C4-2B (cell line): ENCODE data around the gene SNX21.

Experiments used
- ZFX ChIP-seq: fragments of 450-650 bp; IDR thresholded peaks from 2 replicates; pipeline ENCODE4 v1.6.1; 2017
- TF ChIP-seq, protein P1 (sequence below): fragments of 450-650 bp; conservative IDR thresholded peaks from 2 replicates; pipeline ENCODE4 v1.5.1; 2017; ENCODE audit warnings: mild to moderate bottlenecking

DNA sequence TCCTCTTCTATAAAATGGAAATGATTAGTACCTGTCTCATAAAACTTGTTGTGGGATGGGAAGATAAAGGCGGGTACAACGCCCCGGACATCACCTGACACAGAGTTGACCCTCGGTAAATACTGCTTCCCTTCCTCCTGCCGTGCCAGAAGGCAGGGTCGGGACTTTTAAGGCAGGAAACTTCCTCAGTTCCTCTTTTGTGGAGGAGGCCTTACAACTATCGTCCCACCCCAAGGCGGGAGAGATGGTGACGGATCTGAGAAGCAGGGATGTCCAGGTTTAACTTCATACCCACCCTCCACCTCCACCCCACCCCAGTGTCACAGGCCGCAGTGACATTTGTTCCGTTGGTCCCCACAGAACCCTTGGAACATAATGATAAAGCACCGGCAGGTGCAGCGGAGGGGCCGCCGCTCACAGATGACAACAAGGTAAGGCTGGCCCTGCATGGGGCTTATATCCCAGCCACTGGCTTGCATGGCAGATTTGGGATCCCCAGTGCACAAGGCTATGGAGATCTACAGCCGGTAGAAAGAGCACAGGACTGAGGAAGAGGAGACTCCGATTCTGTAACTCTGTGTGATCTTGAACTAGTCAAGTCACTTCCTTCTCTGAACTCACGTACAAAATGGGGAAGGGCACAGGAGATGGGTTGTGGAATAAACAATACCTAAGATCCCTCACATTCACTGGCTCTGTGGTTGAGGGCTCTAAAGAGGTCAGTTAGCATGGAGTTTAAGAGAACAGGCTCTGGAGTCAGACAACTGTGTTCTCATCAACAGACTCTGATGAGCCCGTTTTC, 41.1 kb upstream of the SNX21 start:
- TF ChIP-seq, protein P1, sequence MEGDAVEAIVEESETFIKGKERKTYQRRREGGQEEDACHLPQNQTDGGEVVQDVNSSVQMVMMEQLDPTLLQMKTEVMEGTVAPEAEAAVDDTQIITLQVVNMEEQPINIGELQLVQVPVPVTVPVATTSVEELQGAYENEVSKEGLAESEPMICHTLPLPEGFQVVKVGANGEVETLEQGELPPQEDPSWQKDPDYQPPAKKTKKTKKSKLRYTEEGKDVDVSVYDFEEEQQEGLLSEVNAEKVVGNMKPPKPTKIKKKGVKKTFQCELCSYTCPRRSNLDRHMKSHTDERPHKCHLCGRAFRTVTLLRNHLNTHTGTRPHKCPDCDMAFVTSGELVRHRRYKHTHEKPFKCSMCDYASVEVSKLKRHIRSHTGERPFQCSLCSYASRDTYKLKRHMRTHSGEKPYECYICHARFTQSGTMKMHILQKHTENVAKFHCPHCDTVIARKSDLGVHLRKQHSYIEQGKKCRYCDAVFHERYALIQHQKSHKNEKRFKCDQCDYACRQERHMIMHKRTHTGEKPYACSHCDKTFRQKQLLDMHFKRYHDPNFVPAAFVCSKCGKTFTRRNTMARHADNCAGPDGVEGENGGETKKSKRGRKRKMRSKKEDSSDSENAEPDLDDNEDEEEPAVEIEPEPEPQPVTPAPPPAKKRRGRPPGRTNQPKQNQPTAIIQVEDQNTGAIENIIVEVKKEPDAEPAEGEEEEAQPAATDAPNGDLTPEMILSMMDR = no peak
- no peak for TF ChIP-seq ZFX
